ENCODE results near the gene PROK2. TPM values are rescaled to one million over a fixed set of nuclear protein-coding genes. Genes with fewer than 3 reads are reported as not detected.

The PROK2 gene
- polyA plus RNA-seq, 1 donor (not counting 4 experiments of a cell fraction or from before 2014, with no cell fraction given): not detected

- Histone ChIP-seq H3K4me2 (ENCODE audit: control insufficient read depth, extremely low read depth, insufficient read depth, low read depth, low read length) (no peak overlapping the region), H3K27me3 (ENCODE audit: control insufficient read depth, extremely low read depth, insufficient read depth, low read length) (peaks cover 17% of the 10 kb centered on the region), H3K79me2 (ENCODE audit: control insufficient read depth, insufficient read depth, low read length) (no peaks in the 10 kb centered on the region), H3K27ac (ENCODE audit: control insufficient read depth, insufficient read depth, low read length) (no peak overlapping the region), H3K9me3 (ENCODE audit: control insufficient read depth, low read depth, low read length) (no peaks in the 10 kb centered on the region), H3K4me1 (ENCODE audit: control insufficient read depth, extremely low read depth, insufficient read depth, low read length) (no peaks in the 10 kb centered on the region), H4K20me1 (ENCODE audit: control insufficient read depth, extremely low read depth, insufficient read depth, low read length) (no peaks in the 10 kb centered on the region), H3K9me1 (ENCODE audit: control insufficient read depth, extremely low read depth, insufficient read depth, low read length) (no peaks in the 10 kb centered on the region), H3K36me3 (ENCODE audit: control insufficient read depth in 2 of 2, extremely low read depth in 1 of 2, insufficient read depth in 2 of 2, low read length in 2 of 2) (no peaks in the 10 kb centered on the region), H3K4me3 (ENCODE audit: control insufficient read depth in 2 of 3, extremely low read depth in 1 of 3, insufficient read depth in 2 of 3, low read depth in 1 of 3, low read length in 3 of 3) (no peak overlapping the region), H2AFZ (ENCODE audit: control insufficient read depth, low read length) (no peak overlapping the region), H3K9ac (ENCODE audit: control insufficient read depth, extremely low read depth, insufficient read depth, low read length) (no peak overlapping the region)
- FAIRE-seq: no peak
- no peak for DNase-seq (ENCODE audit: low read depth, low spot score)
- TF ChIP-seq EZH2 (IDR thresholded peaks at IDR 0.05; ENCODE audit: low read length): no peak
- TF ChIP-seq CTCF (optimal IDR thresholded peaks at IDR 0.05 in 1 of 3, IDR thresholded peaks at IDR 0.05 in 1 of 3, conservative IDR thresholded peaks at IDR 0.05 in 1 of 3; ENCODE audit: extremely low read depth in 1 of 3, insufficient read depth in 2 of 3, low read length in 3 of 3): no peak
- dilution Hi-C loops (cut with MboI; ENCODE audit: extremely low pct_ligation_motif_present, low sequenced_read_pairs): no loop called here
Measured at GRCh38 chr3:71796290-71796689, 11.3 kb upstream of the PROK2 start.

GRCh38 chr3:71791634-71792033, 6.7 kb upstream of the PROK2 start:
- TF ChIP-seq EZH2 (IDR thresholded peaks at IDR 0.05; ENCODE audit: low read length) (no peak), CTCF (optimal IDR thresholded peaks at IDR 0.05 in 1 of 3, IDR thresholded peaks at IDR 0.05 in 1 of 3, conservative IDR thresholded peaks at IDR 0.05 in 1 of 3; ENCODE audit: extremely low read depth in 1 of 3, insufficient read depth in 2 of 3, low read length in 3 of 3) (no peak)
- H3K27ac ChIP-seq (ENCODE audit: control insufficient read depth, insufficient read depth, low read length): no peak overlapping the region
- no peaks in the 10 kb centered on the region for H3K9me3 ChIP-seq (ENCODE audit: control insufficient read depth, low read depth, low read length)
- no peak overlapping the region for H3K9ac ChIP-seq (ENCODE audit: control insufficient read depth, extremely low read depth, insufficient read depth, low read length)
- no peaks in the 10 kb centered on the region for H4K20me1 ChIP-seq (ENCODE audit: control insufficient read depth, extremely low read depth, insufficient read depth, low read length)
- DNase-seq (ENCODE audit: low read depth, low spot score): no peak
- FAIRE-seq: no peak
- no peak overlapping the region for H2AFZ ChIP-seq (ENCODE audit: control insufficient read depth, low read length)
- no peaks in the 10 kb centered on the region for H3K9me1 ChIP-seq (ENCODE audit: control insufficient read depth, extremely low read depth, insufficient read depth, low read length)
- H3K4me1 ChIP-seq (ENCODE audit: control insufficient read depth, extremely low read depth, insufficient read depth, low read length): no peaks in the 10 kb centered on the region
- H3K79me2 ChIP-seq (ENCODE audit: control insufficient read depth, insufficient read depth, low read length): no peaks in the 10 kb centered on the region
- no peaks in the 10 kb centered on the region for H3K36me3 ChIP-seq (ENCODE audit: control insufficient read depth in 2 of 2, extremely low read depth in 1 of 2, insufficient read depth in 2 of 2, low read length in 2 of 2)
- dilution Hi-C loops (cut with MboI; ENCODE audit: extremely low pct_ligation_motif_present, low sequenced_read_pairs): no loop called here
- H3K4me3 ChIP-seq (ENCODE audit: control insufficient read depth in 2 of 3, extremely low read depth in 1 of 3, insufficient read depth in 2 of 3, low read depth in 1 of 3, low read length in 3 of 3): no peak overlapping the region
- H3K27me3 ChIP-seq (ENCODE audit: control insufficient read depth, extremely low read depth, insufficient read depth, low read length): peaks cover 11% of the 10 kb centered on the region
- H3K4me2 ChIP-seq (ENCODE audit: control insufficient read depth, extremely low read depth, insufficient read depth, low read depth, low read length): no peak overlapping the region
